HEK293 (cell line): ENCODE results near the gene INO80E.
"Not testable (repeated sequence)": the region's sequence is repeated elsewhere in the genome, so short reads cannot be mapped to it uniquely, and the experiment has no call there.

ENCODE experiments used
- CTCF ChIA-PET: fragments of 350-600 bp; formaldehyde crosslinking; extraction: SDS; loops from one replicate; lab custom pipeline; 2021; ENCODE audit warnings: antibody characterized with exemption; lab: Yijun Ruan, JAX
- POLR2A ChIA-PET: fragments of 300-600 bp; formaldehyde crosslinking; extraction: SDS; loops from one replicate; lab custom pipeline; 2020; ENCODE audit warnings: antibody characterized with exemption, inconsistent platforms; lab: Yijun Ruan, JAX
- H3K27ac ChIP-seq: fragments of 200-500 bp; sonication (Bioruptor generic); 2 replicates; pipeline ENCODE4 v1.5.1; 2014; ENCODE audit warnings: low read depth, low read length, control low read depth, inconsistent platforms; ENCODE audit errors: extremely low read depth
- H3K36me3 ChIP-seq, 2 experiments: fragments of 200-500 bp in 1 of 2; sonication (Bioruptor generic) in 1 of 2; 1 replicate in 1 of 2; 2 replicates in 1 of 2; pipeline ENCODE4 v1.5.1; 2014 to 2017; ENCODE audit warnings: inconsistent platforms in 2 of 2, low read length in 2 of 2; ENCODE audit not compliant: control insufficient read depth in 2 of 2, insufficient read depth in 1 of 2
- H3K4me1 ChIP-seq: fragments of 200-500 bp; sonication (Bioruptor generic); 2 replicates; pipeline ENCODE4 v1.5.1; 2014; ENCODE audit warnings: mild to moderate bottlenecking, low read length, inconsistent platforms; ENCODE audit not compliant: control insufficient read depth, insufficient read depth
- H3K4me3 ChIP-seq: 2 replicates; pipeline ENCODE4 v1.5.1; 2011; ENCODE audit warnings: low read depth, mild to moderate bottlenecking, control low read depth, low read length, moderate library complexity
- H3K9me3 ChIP-seq: fragments of 200-500 bp; sonication (Bioruptor generic); 2 replicates; pipeline ENCODE4 v1.5.1; 2014; ENCODE audit warnings: low read depth, low read length, inconsistent platforms; ENCODE audit not compliant: control insufficient read depth, insufficient read depth
- BCL11B ChIP-seq: fragments of 450-650 bp; formaldehyde crosslinking; IDR thresholded peaks from 2 replicates; pipeline ENCODE4 v1.5.1; 2016; ENCODE audit warnings: low read depth, missing biosample characterization, missing genetic modification characterization
- GLIS1 ChIP-seq: fragments of 450-650 bp; formaldehyde crosslinking; IDR thresholded peaks from 2 replicates; pipeline ENCODE4 v1.5.1; 2016; ENCODE audit warnings: missing biosample characterization, missing genetic modification characterization
- ZNF114 ChIP-seq: fragments of 450-650 bp; formaldehyde crosslinking; IDR thresholded peaks from 2 replicates; pipeline ENCODE4 v1.5.0; 2017; ENCODE audit warnings: missing biosample characterization, missing genetic modification characterization
- ZNF121 ChIP-seq: fragments of 450-650 bp; formaldehyde crosslinking; IDR thresholded peaks from 2 replicates; pipeline ENCODE4 v1.5.1; 2016; ENCODE audit warnings: missing biosample characterization, missing genetic modification characterization
- ZNF146 ChIP-seq: fragments of 450-650 bp; formaldehyde crosslinking; IDR thresholded peaks from 2 replicates; pipeline ENCODE4 v1.5.1; 2016; ENCODE audit warnings: missing biosample characterization, missing genetic modification characterization
- ZNF19 ChIP-seq: fragments of 450-650 bp; formaldehyde crosslinking; IDR thresholded peaks from 2 replicates; pipeline ENCODE4; 2016; ENCODE audit warnings: missing biosample characterization, missing genetic modification characterization, low read depth
- ZNF202 ChIP-seq: fragments of 450-650 bp; formaldehyde crosslinking; IDR thresholded peaks from 2 replicates; pipeline ENCODE4 v1.5.1; 2016; ENCODE audit warnings: missing biosample characterization, missing genetic modification characterization, borderline replicate concordance
- ZNF23 ChIP-seq: fragments of 450-650 bp; formaldehyde crosslinking; IDR thresholded peaks from 2 replicates; pipeline ENCODE4 v1.5.1; 2016; ENCODE audit warnings: missing biosample characterization, missing genetic modification characterization, borderline replicate concordance
- ZNF280D ChIP-seq: fragments of 450-650 bp; formaldehyde crosslinking; IDR thresholded peaks from 2 replicates; pipeline ENCODE4 v1.5.1; 2016; ENCODE audit warnings: missing biosample characterization, missing genetic modification characterization
- ZNF324 ChIP-seq: fragments of 450-650 bp; formaldehyde crosslinking; IDR thresholded peaks from 2 replicates; pipeline ENCODE4 v1.5.1; 2016; ENCODE audit warnings: missing biosample characterization, missing genetic modification characterization
- ZNF350 ChIP-seq: fragments of 450-650 bp; formaldehyde crosslinking; IDR thresholded peaks from 2 replicates; pipeline ENCODE4 v1.5.0; 2017; ENCODE audit warnings: missing biosample characterization, mild to moderate bottlenecking, missing genetic modification characterization
- ZNF362 ChIP-seq: fragments of 450-650 bp; formaldehyde crosslinking; IDR thresholded peaks from 2 replicates; pipeline ENCODE4 v1.5.1; 2016; ENCODE audit warnings: missing biosample characterization, missing genetic modification characterization
- ZNF416 ChIP-seq: fragments of 450-650 bp; formaldehyde crosslinking; IDR thresholded peaks from 2 replicates; pipeline ENCODE4 v1.5.1; 2016; ENCODE audit warnings: missing biosample characterization, missing genetic modification characterization
- ZNF510 ChIP-seq: fragments of 450-650 bp; formaldehyde crosslinking; IDR thresholded peaks from 2 replicates; pipeline ENCODE4 v1.5.1; 2018; ENCODE audit warnings: mild to moderate bottlenecking, missing genetic modification characterization, missing biosample characterization; ENCODE audit not compliant: insufficient replicate concordance
- ZNF560 ChIP-seq: fragments of 450-650 bp; formaldehyde crosslinking; IDR thresholded peaks from 2 replicates; pipeline ENCODE4 v1.5.1; 2017; ENCODE audit warnings: missing biosample characterization, missing genetic modification characterization, borderline replicate concordance
- ZNF571 ChIP-seq: fragments of 450-650 bp; formaldehyde crosslinking; IDR thresholded peaks from 2 replicates; pipeline ENCODE4 v1.5.0; 2017; ENCODE audit warnings: missing biosample characterization, missing genetic modification characterization
- ZNF580 ChIP-seq: fragments of 450-650 bp; formaldehyde crosslinking; IDR thresholded peaks from 2 replicates; pipeline ENCODE4 v1.5.1; 2016; ENCODE audit warnings: missing biosample characterization, missing genetic modification characterization
- ZNF596 ChIP-seq: fragments of 450-650 bp; IDR thresholded peaks from 2 replicates; pipeline ENCODE4 v1.5.0; 2018; ENCODE audit warnings: missing biosample characterization, mild to moderate bottlenecking, missing genetic modification characterization, moderate library complexity
- ZNF704 ChIP-seq: fragments of 450-650 bp; formaldehyde crosslinking; IDR thresholded peaks from 2 replicates; pipeline ENCODE4 v1.5.1; 2016; ENCODE audit warnings: missing biosample characterization, missing genetic modification characterization
- ZSCAN5A ChIP-seq: fragments of 450-650 bp; formaldehyde crosslinking; IDR thresholded peaks from 2 replicates; pipeline ENCODE4 v1.5.1; 2016; ENCODE audit warnings: missing biosample characterization, missing genetic modification characterization

INO80E gene

GRCh38 chr16:30017277-30017656 lies 21.2 kb downstream of the INO80E start:
- Histone ChIP-seq H3K27ac (no peak overlapping the region), H3K4me3 (no peak overlapping the region), H3K4me1 (no peaks in the 10 kb centered on the region), H3K9me3 (no peaks in the 10 kb centered on the region), H3K36me3 (no peaks in the 10 kb centered on the region)
- POLR2A ChIA-PET = interaction anchor here (0.7 kb wide), 1 partner anchor 96 kb away, joined by 10 read pairs; no protein-coding TSS in a partner anchor
- CTCF ChIA-PET = interaction anchor here (0.7 to 4.8 kb wide), 2 partner anchors 15 to 338 kb away, joined by 3 to 34 read pairs; partner anchors contain the start of genes CD2BP2 and TLCD3B
- TF ChIP-seq ZNF362 (tag by site-specific recombination) (no peak), ZNF580 (tag by site-specific recombination) (0 out of 2 replicates have a peak, but pooled peaks have one; percentile 40), ZNF704 (no peak), BCL11B (no peak), ZNF571 (tag by site-specific recombination) (no peak), ZNF146 (tag by site-specific recombination) (peak; percentile 100), ZNF280D (no peak), ZNF510 (tag by site-specific recombination) (no peak), ZNF560 (no peak), ZNF121 (tag by site-specific recombination) (no peak)

- not testable (repeated sequence) for H3K4me1 ChIP-seq, H3K27ac ChIP-seq, H3K9me3 ChIP-seq, H3K36me3 ChIP-seq
- CTCF ChIA-PET = interaction anchor here (0.6 to 4.8 kb wide), 3 partner anchors 14 to 317 kb away, joined by 3 to 34 read pairs (median 5); partner anchors contain the start of gene TLCD3B
- TF ChIP-seq GLIS1 (tag by site-specific recombination) = peak; percentile 59
- peak; percentile 79 for TF ChIP-seq ZNF362 (tag by site-specific recombination)
- TF ChIP-seq, all 188 proteins: peak for 2; not testable (repeated sequence) for 186
- not testable (repeated sequence) for H3K4me3 ChIP-seq
- POLR2A ChIA-PET = interaction anchor here (0.6 to 2.3 kb wide), 7 partner anchors 22 to 437 kb away, joined by 3 to 11 read pairs (median 7); partner anchors contain the start of genes HIRIP3, INO80E and KCTD13
These were observed 21.9 kb downstream of the INO80E start for GRCh38 chr16:30017937-30018336.

- no peaks in the 10 kb centered on the region for H3K4me1 ChIP-seq
- no peaks in the 10 kb centered on the region for H3K9me3 ChIP-seq
- no peak overlapping the region for H3K27ac ChIP-seq
- H3K36me3 ChIP-seq = no peaks in the 10 kb centered on the region
- ChIA-PET POLR2A (interaction anchor here (1.4 to 2.3 kb wide), 4 partner anchors 23 to 211 kb away, joined by 5 to 11 read pairs (median 8); partner anchors contain the start of genes HIRIP3, INO80E and KCTD13), CTCF (interaction anchor here (0.5 to 4.8 kb wide), 11 partner anchors 13 to 904 kb away, joined by 3 to 34 read pairs (median 3); partner anchors contain the start of genes INO80E and TLCD3B)
- no peak overlapping the region for H3K4me3 ChIP-seq
- TF ChIP-seq ZNF324 (no peak), ZNF23 (tag by site-specific recombination) (no peak), ZNF19 (tag by site-specific recombination) (no peak), ZSCAN5A (tag by site-specific recombination) (no peak), ZNF350 (no peak), ZNF114 (tag by site-specific recombination) (no peak), ZNF362 (tag by site-specific recombination) (no peak), ZNF596 (tag by site-specific recombination) (no peak), ZNF416 (tag by site-specific recombination) (no peak), ZNF202 (tag by site-specific recombination) (no peak)
These were observed 22.7 kb downstream of the INO80E start for GRCh38 chr16:30018731-30019158.
